Measurements from ENCODE around the gene STK38.
"Not testable (repeated sequence)": the region's sequence is repeated elsewhere in the genome, so short reads cannot be mapped to it uniquely, and the experiment has no call there.

STK38 gene

DNA sequence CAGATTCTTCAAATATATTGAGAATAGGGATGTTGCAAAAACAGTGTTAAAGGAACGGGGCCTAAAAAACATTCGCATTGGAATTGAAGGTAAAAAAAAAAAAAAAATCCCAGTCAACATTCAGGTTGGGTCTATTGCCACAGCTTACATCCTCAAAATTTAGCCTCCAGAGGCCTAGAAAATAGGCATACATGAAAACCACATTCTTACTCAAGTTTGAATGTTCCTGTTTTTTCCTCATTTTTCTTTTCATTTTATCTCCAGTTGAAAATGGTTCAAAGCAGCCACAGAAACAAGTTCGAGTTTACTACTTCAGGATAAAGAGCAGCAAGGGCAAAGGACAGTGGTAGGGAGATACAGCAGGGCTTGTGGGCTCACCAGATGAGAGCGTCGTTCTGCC lies 62.5 kb downstream of the STK38 start:
- DNase-seq = peak in 2 of 4 experiments; percentile 49 to 62

- DNase-seq = not testable (repeated sequence)
Observed at GRCh38 chr6:36483326-36483725, 64.0 kb downstream of the STK38 start.

GRCh38 chr6:36479256-36479655 lies 68.0 kb downstream of the STK38 start:
- no peak for DNase-seq

DNA sequence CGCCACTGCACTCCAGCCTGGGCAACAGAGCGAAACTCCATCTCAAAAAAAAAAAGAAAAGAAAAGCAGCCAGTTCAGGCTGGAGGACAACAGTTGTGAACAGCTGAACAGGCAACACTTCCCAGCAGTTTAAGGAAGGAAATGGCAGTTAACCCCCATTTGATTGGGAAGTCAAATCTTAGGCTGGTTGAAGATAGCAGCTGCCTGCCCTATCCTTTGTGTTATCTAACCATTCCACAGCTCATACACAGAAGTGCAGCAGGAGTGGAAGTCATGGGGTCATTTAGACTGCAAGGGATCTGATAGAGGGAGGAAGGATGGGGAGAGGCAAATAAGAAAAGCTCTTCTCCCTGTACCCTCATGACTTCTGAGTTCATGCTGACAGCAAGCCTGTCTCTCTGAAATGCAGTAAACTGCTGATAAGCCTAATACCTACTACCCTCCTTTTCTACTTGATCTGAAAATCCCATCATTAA lies 69.2 kb downstream of the STK38 start:
- peak in 3 of 4 experiments; percentile 7 to 40 (median 15) for DNase-seq

DNA sequence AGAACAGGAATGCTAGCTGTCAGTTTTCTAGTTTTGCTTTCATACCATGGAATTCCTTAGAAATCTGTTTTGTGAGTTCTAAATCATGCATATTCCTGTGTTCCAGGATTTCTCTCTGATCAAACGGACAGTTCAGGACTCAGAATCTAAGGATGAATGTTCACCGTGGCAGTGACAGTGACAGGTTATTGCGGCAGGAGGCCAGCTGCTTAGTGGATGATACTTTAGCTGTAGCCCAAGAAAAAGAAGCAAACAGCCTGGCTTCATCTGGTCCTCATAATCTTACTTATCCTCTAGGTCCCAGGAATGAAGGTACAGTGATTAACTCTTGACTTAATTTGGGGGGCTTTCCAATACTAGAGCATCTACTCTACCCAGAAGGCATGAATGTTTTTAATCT lies 77.3 kb downstream of the STK38 start:
- DNase-seq = no peak

GRCh38 chr6:36469148-36469661 lies 78.1 kb downstream of the STK38 start:
- DNase-seq = no peak

- no peak for DNase-seq
Observed at GRCh38 chr6:36467625-36468024, 79.7 kb downstream of the STK38 start.

DNA sequence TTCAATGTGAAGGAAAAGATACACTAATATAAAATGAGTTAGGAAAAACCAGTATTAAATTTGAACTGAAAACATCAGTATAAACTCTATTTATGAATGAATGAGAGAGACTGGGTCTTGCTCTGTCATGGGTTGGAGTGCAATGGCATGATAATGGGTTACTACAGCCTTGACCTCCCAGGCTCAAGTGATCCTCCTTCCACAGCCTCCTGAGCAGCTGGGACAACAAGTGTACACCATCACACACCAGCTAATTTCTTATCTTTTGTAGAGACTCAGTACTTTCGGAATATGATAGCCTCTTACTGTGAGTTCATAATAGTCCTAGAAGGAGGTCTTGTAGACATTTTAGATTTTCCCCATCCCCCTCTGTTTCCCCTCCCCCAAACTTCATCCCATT lies 83.0 kb downstream of the STK38 start:
- no peak for DNase-seq

DNA sequence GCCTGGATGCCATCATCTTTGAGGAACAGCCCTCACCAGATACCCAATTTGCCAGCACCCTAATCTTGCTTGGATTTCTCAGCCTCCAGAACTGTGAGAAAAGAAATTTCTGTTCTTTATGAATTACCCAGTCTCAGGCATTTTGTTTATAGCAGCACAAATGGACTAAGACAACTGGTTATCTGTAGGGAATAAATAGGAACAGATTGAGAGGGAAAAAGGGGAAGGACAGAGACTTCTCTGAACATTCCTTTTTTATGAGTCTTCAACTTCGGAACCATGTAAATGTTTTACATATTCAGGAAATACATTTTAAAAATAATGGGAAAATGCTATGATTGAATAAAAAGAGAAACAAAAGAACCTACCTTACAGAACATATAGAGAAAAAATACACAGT lies 83.6 kb downstream of the STK38 start:
- DNase-seq = peak in 1 of 4 experiments; percentile 16

- peak in 2 of 4 experiments; percentile 12 to 21 for DNase-seq
Observed at GRCh38 chr6:36461646-36462045, 85.6 kb downstream of the STK38 start.

DNA sequence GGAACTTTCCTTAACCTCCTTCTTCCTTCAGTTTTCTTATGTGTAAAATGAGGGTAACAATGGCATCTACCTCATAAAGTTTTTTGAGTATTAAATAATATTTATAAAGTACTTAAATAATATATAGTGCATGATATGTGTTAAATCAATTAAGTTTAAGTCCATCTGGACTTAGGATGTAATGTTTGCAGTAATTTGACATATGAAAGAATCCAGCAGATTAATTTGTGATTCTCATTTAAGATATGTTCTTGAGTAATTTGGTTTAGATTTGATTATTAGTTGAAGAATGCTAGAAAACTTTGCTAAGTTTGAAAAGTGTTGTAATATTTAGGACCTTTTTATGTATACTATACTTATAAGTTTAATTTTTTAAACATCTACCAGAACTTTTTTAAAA lies 86.4 kb downstream of the STK38 start:
- DNase-seq = no peak

GRCh38 chr6:36459501-36459900 lies 87.8 kb downstream of the STK38 start:
- DNase-seq = no peak

GRCh38 chr6:36455486-36456027 lies 91.7 kb downstream of the STK38 start:
- DNase-seq = no peak

DNA sequence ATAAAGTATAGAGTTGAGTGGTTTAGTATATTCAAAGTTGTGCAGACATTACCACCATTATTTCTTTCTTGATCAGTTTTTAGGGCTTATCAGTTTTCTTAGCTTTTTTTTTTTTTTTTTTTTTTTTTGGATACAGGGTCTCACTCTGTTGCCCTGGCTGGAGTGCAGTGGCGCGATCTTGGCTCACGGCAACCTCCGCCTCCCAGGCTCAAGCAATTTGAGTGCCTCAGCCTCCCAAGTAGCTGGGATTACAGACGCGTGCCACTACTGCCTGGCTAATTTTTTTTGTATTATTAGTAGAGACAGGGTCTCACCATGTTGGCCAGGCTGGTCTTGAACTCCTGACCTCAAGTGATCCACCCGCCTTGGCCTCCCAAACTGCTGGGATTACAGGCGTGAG lies 94.4 kb downstream of the STK38 start:
- DNase-seq = not testable (repeated sequence)

DNA sequence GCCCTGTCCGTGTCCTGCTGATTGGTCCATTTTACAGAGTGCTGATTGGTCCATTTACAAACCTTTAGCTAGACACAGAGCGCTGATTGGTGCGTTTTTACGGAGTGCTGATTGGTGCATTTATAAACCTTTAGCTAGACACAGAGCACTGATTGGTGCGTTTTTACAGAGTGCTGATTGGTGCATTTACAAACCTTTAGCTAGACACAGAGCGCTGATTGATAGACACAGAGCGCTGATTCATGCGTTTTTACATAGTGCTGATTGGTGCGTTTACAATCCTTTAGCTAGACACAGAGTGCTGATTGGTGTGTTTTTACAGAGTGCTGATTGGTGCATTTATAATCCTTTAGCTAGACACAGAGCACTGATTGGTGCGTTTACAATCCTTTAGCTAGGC lies 98.1 kb downstream of the STK38 start:
- not testable (repeated sequence) for DNase-seq

DNA sequence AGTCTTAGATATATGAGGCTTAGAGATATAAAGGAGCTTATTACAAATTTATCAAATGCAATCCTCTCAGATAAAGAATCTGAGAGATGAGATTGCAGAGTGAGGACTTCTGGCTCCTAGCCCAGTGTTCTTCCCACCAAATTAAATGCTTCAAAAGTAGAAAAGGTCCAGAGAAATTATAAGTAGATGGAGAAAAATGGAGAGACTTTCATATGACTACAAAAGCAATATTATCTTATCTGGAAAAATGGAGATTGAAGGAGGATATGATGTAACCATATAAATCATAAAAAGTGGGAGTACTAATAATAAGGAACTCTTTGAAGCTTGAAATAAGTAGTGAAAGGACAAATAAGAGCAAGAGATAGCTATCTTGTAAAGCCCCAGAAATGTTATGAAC lies 101.7 kb downstream of the STK38 start:
- no peak for DNase-seq

GRCh38 chr6:36444470-36444869 lies 102.8 kb downstream of the STK38 start:
- DNase-seq = no peak
